Measurements from ENCODE around the gene CCDC13. TPM values are rescaled to one million over a fixed set of nuclear protein-coding genes. Genes with fewer than 3 reads are reported as not detected.

CCDC13 gene
- total and polyA plus RNA-seq, 2 donors (not counting 3 experiments of a cell fraction or from before 2014, with no cell fraction given): 0.36 to 0.82 TPM

DNA sequence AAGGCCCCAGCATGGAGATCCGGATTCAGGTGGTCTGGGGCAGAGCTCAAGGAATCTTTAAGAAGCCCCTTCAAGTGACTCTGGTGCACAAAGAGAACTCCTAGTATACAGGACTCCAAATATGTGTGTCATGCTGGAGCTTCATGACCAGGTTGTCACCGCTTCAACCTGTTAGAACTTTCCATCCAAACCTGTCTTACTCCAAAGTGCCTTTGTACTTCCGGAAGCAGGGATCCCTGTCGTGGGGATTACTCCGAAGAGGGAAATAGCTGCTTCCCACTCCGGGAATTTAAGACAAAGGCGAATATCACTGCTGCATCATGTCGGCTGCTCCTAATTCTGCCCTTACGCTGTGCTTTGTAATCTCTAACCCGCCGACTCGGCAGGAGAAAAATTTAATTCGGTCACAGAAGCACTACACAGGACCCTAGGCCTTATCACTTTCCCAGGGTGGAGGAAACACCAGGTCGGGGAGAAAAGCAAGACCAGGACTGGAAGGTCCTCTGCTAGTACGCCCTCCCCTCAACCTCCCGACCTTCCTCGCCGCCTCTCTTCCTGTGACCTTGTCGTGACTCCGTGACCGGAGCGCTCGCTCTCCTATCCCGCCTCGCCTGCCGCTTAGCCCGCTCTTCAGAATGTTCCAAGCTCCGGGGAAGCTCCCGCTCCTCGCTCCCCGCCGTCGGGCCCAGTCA, 30.5 kb upstream of the CCDC13 start:
- ChIA-PET POLR2A (no interaction called here), CTCF (interaction anchor here (0.6 to 5.5 kb wide), 4 partner anchors 10 to 78 kb away, joined by 3 to 24 read pairs (median 8); no protein-coding TSS in a partner anchor)
- H3K4me1 ChIP-seq (ENCODE audit: control insufficient read depth, extremely low read depth, insufficient read depth, low read length): peaks cover 11% of the 10 kb centered on the region
- peak overlapping the region; percentile 78 for H3K4me2 ChIP-seq (ENCODE audit: insufficient read depth, low read length)
- TF ChIP-seq EZH2 (IDR thresholded peaks at IDR 0.05; ENCODE audit: borderline replicate concordance, low read depth, low read length, severe bottlenecking) (no peak), FOS (IDR thresholded peaks at IDR 0.05; ENCODE audit: borderline replicate concordance, insufficient read depth, low read length) (no peak), JUN (IDR thresholded peaks at IDR 0.05; ENCODE audit: borderline replicate concordance, insufficient read depth, insufficient read length, low read depth) (no peak), MYC (IDR thresholded peaks at IDR 0.05; ENCODE audit: low read depth, low read length) (no peak), POLR2AphosphoS5 (IDR thresholded peaks at IDR 0.05; ENCODE audit: insufficient read depth, low read depth, low read length) (no peak), GATA2 (IDR thresholded peaks at IDR 0.05; ENCODE audit: insufficient read depth, insufficient read length, low read depth, low read length) (no peak), POLR2A (IDR thresholded peaks at IDR 0.05; ENCODE audit: low read depth, low read length) (no peak)
- TF ChIP-seq, protein P1, sequence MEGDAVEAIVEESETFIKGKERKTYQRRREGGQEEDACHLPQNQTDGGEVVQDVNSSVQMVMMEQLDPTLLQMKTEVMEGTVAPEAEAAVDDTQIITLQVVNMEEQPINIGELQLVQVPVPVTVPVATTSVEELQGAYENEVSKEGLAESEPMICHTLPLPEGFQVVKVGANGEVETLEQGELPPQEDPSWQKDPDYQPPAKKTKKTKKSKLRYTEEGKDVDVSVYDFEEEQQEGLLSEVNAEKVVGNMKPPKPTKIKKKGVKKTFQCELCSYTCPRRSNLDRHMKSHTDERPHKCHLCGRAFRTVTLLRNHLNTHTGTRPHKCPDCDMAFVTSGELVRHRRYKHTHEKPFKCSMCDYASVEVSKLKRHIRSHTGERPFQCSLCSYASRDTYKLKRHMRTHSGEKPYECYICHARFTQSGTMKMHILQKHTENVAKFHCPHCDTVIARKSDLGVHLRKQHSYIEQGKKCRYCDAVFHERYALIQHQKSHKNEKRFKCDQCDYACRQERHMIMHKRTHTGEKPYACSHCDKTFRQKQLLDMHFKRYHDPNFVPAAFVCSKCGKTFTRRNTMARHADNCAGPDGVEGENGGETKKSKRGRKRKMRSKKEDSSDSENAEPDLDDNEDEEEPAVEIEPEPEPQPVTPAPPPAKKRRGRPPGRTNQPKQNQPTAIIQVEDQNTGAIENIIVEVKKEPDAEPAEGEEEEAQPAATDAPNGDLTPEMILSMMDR (IDR thresholded peaks at IDR 0.05; ENCODE audit: extremely low read depth in 1 of 2, insufficient read depth in 1 of 2, low read depth in 1 of 2, low read length in 2 of 2): no peak
- TF ChIP-seq, protein P2, sequence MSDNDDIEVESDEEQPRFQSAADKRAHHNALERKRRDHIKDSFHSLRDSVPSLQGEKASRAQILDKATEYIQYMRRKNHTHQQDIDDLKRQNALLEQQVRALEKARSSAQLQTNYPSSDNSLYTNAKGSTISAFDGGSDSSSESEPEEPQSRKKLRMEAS (IDR thresholded peaks at IDR 0.05; ENCODE audit: insufficient read depth, insufficient read length): no peak
- peak overlapping the region; percentile 76 for H3K9ac ChIP-seq (replicated peaks; ENCODE audit: extremely low read depth, insufficient read depth, low read length)
- H3K36me3 ChIP-seq (ENCODE audit: control insufficient read depth in 2 of 2, extremely low read depth in 1 of 2, insufficient read depth in 2 of 2, low read length in 2 of 2): no peaks in the 10 kb centered on the region
- H2AFZ ChIP-seq (ENCODE audit: low read depth, low read length): peak overlapping the region; percentile 59
- H3K9me3 ChIP-seq (replicated peaks; ENCODE audit: control insufficient read depth, insufficient read depth, low read length): no peaks in the 10 kb centered on the region
- dilution Hi-C loops (cut with MboI; ENCODE audit: extremely low pct_ligation_motif_present, low sequenced_read_pairs) (no loop called here), intact Hi-C loops (cut with micrococcal nuclease) (loop anchor here (2.0 kb wide), 1 partner anchor 31 kb away; the partner anchor contains the start of gene CCDC13)
- BruUV-seq (replicated peaks): TSS peak; percentile 41
- H3K27me3 ChIP-seq (ENCODE audit: control insufficient read depth in 2 of 2, insufficient read depth in 2 of 2, low read length in 2 of 2): peaks cover 2 to 10% of the 10 kb centered on the region in 2 experiments
- peak; percentile 82 for FAIRE-seq
- H3K9me1 ChIP-seq (replicated peaks; ENCODE audit: control insufficient read depth, extremely low read depth, insufficient read depth, low read length): no peaks in the 10 kb centered on the region
- no peaks in the 10 kb centered on the region for H4K20me1 ChIP-seq (replicated peaks; ENCODE audit: control insufficient read depth, extremely low read depth, insufficient read depth, low read length)
- peak overlapping the region; percentile 39 for H3K27ac ChIP-seq (ENCODE audit: insufficient read depth, low read depth, low read length)
- peak overlapping the region; percentile 9 to 77 (median 52) for H3K4me3 ChIP-seq (replicated peaks in 1 of 3; ENCODE audit: insufficient read depth in 1 of 3, low read depth in 1 of 3, low read length in 3 of 3)
- H3K79me2 ChIP-seq (ENCODE audit: control insufficient read depth, insufficient read depth, low read length): peaks cover 43% of the 10 kb centered on the region
- peak; percentile 57 for DNase-seq (ENCODE audit: low read depth, low spot score)

Measured in endothelial cell of umbilical vein (primary cell).